Loucy (cell line): ENCODE data around the gene EFL1.

Experiments
- H2AFZ ChIP-seq: fragments of 200-600 bp; sonication (generic); 2 replicates; pipeline ENCODE4 v1.6.0; 2016; ENCODE audit warnings: antibody characterized with exemption, mild to moderate bottlenecking, low read length, moderate library complexity
- H3F3A ChIP-seq: fragments of 200-600 bp; 2 replicates; pipeline ENCODE4 v1.6.0; 2016; ENCODE audit warnings: antibody characterized with exemption, low read depth, mild to moderate bottlenecking
- H3K27me3 ChIP-seq: fragments of 200-600 bp; sonication (generic); 2 replicates; pipeline ENCODE4 v1.6.1; 2014; ENCODE audit warnings: low read length, mild to moderate bottlenecking; ENCODE audit not compliant: insufficient read depth, poor library complexity, severe bottlenecking
- H3K36me3 ChIP-seq: fragments of 200-600 bp; sonication (generic); 2 replicates; pipeline ENCODE4 v1.6.1; 2016; ENCODE audit warnings: low read length; ENCODE audit not compliant: insufficient read depth
- H3K4me1 ChIP-seq: fragments of 200-600 bp; sonication (generic); 2 replicates; pipeline ENCODE4 v1.5.1; 2014; ENCODE audit warnings: low read length, mild to moderate bottlenecking; ENCODE audit not compliant: insufficient read depth, poor library complexity, severe bottlenecking
- H3K4me2 ChIP-seq: fragments of 200-600 bp; sonication (generic); 2 replicates; pipeline ENCODE4 v1.6.0; 2014; ENCODE audit warnings: antibody characterized with exemption, low read length, low read depth, mild to moderate bottlenecking; ENCODE audit not compliant: poor library complexity, severe bottlenecking
- H3K4me3 ChIP-seq: fragments of 200-600 bp; sonication (generic); 2 replicates; pipeline ENCODE4 v1.5.1; 2014; ENCODE audit warnings: low read length, mild to moderate bottlenecking, mixed read lengths; ENCODE audit not compliant: poor library complexity, severe bottlenecking
- H3K79me2 ChIP-seq: fragments of 200-600 bp; sonication (generic); 2 replicates; pipeline ENCODE4 v1.6.1; 2014; ENCODE audit warnings: low read length; ENCODE audit not compliant: insufficient read depth
- H3K9ac ChIP-seq: fragments of 200-600 bp; sonication (generic); 2 replicates; pipeline ENCODE4 v1.6.0; 2014; ENCODE audit warnings: mild to moderate bottlenecking, low read depth, low read length, moderate library complexity; ENCODE audit not compliant: poor library complexity, severe bottlenecking
- H3K9me2 ChIP-seq: fragments of 200-600 bp; sonication (generic); replicated peaks from 2 replicates; pipeline ENCODE4 v1.6.1; 2016; ENCODE audit warnings: low read depth, low read length, mixed read lengths
- H3K9me3 ChIP-seq: fragments of 200-600 bp; sonication (generic); 2 replicates; pipeline ENCODE4 v1.6.1; 2014; ENCODE audit warnings: mild to moderate bottlenecking, antibody characterized with exemption, low read length, low read depth; ENCODE audit not compliant: insufficient read depth
- H4K20me1 ChIP-seq: fragments of 200-600 bp; sonication (generic); 2 replicates; pipeline ENCODE4 v1.6.0; 2014; ENCODE audit warnings: antibody characterized with exemption, low read length, mild to moderate bottlenecking; ENCODE audit not compliant: insufficient read depth, poor library complexity, severe bottlenecking
- CTCF ChIP-seq: fragments of 200-600 bp; sonication (generic); conservative IDR thresholded peaks from 2 replicates; pipeline ENCODE4 v1.5.1; 2014; ENCODE audit warnings: mild to moderate bottlenecking, antibody characterized with exemption, low read length
- EZH2phosphoT487 ChIP-seq: fragments of 200-600 bp; IDR thresholded peaks from 2 replicates; pipeline ENCODE4 v1.6.1; 2018; ENCODE audit warnings: antibody characterized with exemption, mild to moderate bottlenecking, moderate library complexity, borderline replicate concordance

The EFL1 gene

GRCh38 chr15:82140886-82141285 is 121.6 kb downstream of the EFL1 start:
- H3K4me2 ChIP-seq = no peak overlapping the region
- no peaks in the 10 kb centered on the region for H3K27me3 ChIP-seq
- no peaks in the 10 kb centered on the region for H3K79me2 ChIP-seq
- H3K9me3 ChIP-seq = no peaks in the 10 kb centered on the region
- H3K9me2 ChIP-seq = no peaks in the 10 kb centered on the region
- H3K36me3 ChIP-seq = peaks cover 26% of the 10 kb centered on the region; the same call in 1 of the 2 replicates
- H2AFZ ChIP-seq = no peak overlapping the region
- H4K20me1 ChIP-seq = no peaks in the 10 kb centered on the region
- TF ChIP-seq EZH2phosphoT487 = no peak
- no peak for TF ChIP-seq CTCF
- H3K4me1 ChIP-seq = peaks cover 21% of the 10 kb centered on the region
- no peaks in the 10 kb centered on the region for H3F3A ChIP-seq
- H3K4me3 ChIP-seq = no peak overlapping the region
- H3K9ac ChIP-seq = no peak overlapping the region

GRCh38 chr15:82139823-82140268 is 122.7 kb downstream of the EFL1 start:
- Histone ChIP-seq H2AFZ (no peak overlapping the region; the same call in 1 of the 2 replicates), H3K9me2 (no peaks in the 10 kb centered on the region), H3K9ac (no peak overlapping the region), H4K20me1 (no peaks in the 10 kb centered on the region), H3K4me1 (peaks cover 21% of the 10 kb centered on the region), H3K4me3 (no peak overlapping the region), H3K36me3 (peaks cover 29% of the 10 kb centered on the region; the same call in 1 of the 2 replicates), H3K79me2 (no peaks in the 10 kb centered on the region), H3K9me3 (no peaks in the 10 kb centered on the region), H3K27me3 (no peaks in the 10 kb centered on the region), H3K4me2 (no peak overlapping the region), H3F3A (no peaks in the 10 kb centered on the region)
- TF ChIP-seq CTCF (peak; percentile 78), EZH2phosphoT487 (no peak)

GRCh38 chr15:82138306-82138705 is 124.2 kb downstream of the EFL1 start:
- Histone ChIP-seq H3F3A (no peaks in the 10 kb centered on the region), H3K4me1 (peaks cover 13% of the 10 kb centered on the region), H3K9ac (no peak overlapping the region), H3K4me2 (no peak overlapping the region), H4K20me1 (no peaks in the 10 kb centered on the region), H3K9me3 (no peaks in the 10 kb centered on the region), H3K27me3 (no peaks in the 10 kb centered on the region), H3K36me3 (peaks cover 32% of the 10 kb centered on the region; the same call in 1 of the 2 replicates), H3K4me3 (no peak overlapping the region), H3K79me2 (no peaks in the 10 kb centered on the region), H2AFZ (no peak overlapping the region), H3K9me2 (no peaks in the 10 kb centered on the region)
- no peak for TF ChIP-seq CTCF
- TF ChIP-seq EZH2phosphoT487 = no peak
